Measurements from ENCODE around the gene CYB5B.

Gene CYB5B

DNA sequence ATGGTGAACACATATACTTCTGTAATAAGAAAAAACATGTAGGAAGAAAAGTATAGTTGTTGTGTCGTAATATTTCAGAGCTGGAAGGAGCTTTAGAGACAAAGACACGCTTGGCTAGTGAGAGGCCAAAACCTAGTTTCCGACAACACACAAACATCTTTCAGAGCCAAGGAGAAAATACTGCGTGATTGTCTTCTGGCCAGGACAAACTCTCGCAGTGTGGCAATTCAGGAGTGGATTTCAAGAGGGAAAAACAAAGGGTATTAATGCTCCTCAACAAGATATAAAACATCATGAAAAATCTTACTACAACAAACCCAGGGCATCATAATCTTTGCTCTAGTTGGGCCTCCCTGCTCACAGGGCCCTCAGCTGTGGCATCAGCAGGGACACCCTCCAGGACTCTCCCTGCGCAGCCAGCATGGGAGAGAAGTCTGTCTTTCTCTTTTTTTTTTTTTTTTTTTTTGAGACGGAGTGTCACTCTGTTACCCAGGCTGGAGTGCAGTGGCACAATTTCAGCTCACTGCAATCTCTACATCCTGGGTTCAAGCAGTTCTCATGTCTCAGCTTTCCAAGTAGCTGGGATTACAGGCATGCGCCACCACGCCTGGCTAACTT is 66.4 kb downstream of the CYB5B start:
- no peak for DNase-seq

DNA sequence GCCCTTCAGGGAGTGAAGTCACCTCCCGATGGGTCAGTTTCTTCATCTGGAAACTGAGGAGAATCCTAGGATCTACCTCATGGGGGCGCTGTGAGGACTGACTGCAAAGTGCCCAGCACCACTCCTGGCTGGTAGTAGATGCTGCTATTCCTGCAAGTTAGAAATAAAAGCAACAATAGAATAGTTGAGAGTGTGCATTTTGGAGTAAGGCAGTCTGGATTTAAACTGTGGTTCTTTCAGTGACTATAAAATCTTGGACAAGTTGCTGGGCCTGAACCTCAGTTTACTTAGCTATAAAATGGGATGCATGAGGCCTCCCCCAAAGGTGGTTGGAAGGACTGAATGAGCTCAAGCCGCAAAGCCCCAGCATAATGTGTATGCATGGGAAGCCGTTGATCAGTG is 70.6 kb downstream of the CYB5B start:
- no peak for DNase-seq

DNA sequence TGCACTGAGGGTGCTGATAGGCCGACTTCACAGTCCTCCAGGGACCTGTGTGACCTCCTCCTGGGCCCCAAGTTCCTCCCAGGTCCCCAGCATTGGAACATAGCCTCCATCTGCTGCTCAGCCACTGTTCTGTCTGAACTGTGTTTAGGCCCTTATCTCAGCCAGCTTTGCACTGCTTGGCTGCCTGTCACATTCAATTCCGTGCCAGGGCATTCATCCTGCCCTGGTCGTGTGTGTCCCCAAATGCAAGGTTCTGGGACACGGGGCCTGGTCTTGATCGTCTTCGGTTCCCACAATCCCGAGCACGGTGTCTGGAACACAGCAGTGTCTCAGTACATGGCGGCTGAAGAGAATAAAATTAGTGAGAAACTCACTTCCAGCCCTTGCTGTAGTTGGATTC is 71.4 kb downstream of the CYB5B start:
- no peak for DNase-seq

DNA sequence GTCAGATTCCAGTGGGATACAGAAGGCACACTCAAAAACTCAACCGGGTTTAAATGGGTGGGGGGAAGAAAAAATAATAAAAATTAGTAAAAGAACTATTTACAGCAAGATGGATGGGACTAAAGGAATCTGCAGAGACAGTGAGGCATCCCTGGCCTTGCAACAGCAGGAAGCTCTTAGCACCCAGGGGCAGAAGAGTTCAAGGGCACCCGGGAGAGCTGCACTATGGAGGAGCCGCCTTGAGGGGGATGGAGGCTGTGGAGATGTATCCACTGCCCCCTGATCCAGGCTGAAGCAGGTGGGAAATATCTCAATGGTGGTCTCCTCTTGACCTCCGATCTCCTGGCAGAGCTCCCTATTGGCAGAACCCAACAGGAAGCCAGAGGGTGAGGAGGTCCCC is 72.0 kb downstream of the CYB5B start:
- DNase-seq: no peak

DNA sequence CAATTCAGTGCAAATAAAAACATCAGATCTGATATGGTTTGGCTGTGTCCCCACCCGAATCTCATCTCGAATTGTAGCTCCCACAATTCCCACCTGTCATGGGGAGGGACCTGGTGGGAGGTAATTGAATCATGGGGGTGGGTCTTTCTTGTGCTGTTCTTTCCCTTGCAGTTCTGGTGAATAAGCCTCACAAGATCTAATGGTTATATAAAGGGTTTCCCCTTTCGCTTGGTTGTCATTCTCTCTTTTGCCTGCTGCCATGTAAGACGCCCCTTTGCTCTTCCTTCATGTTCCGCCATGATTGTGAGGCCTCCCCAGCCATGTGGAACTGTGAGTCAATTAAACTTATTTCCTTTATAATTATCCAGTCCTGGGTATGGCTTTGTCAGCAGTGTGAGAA is 72.5 kb downstream of the CYB5B start:
- DNase-seq: no peak

DNA sequence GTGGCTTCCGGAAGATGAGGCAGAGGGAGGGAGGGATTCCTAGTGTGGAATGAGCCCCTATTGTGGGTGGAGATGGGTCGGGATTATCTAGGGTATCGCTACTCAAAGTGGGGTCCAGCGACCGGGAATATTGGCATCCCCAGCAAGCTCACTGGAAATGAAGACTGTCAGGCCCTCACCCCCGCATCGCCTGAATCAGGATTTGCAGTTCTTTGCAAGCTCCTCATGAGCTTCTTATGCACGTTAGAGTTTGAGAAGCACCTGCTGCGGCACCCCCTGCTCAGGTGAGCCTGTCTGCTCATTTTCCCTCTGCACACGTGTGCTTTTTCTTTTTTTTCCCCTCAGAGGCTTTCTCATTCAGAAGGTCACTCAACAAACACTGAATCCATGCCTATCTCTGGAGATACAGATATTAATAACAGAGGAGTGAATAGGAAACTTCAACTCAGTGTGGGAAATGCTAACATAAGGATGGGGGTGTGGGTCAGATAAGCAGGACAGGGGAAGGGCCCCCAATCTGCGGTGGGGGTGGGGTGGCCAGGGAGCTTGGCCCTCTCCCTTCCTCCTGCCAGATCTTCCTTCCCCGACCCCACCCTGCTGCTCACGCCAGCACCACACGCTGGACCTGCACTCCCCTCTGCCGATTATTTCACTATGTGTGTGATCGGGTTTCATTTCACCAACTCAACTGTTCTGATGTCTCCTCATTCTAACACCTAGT is 73.6 kb downstream of the CYB5B start:
- DNase-seq: no peak

DNA sequence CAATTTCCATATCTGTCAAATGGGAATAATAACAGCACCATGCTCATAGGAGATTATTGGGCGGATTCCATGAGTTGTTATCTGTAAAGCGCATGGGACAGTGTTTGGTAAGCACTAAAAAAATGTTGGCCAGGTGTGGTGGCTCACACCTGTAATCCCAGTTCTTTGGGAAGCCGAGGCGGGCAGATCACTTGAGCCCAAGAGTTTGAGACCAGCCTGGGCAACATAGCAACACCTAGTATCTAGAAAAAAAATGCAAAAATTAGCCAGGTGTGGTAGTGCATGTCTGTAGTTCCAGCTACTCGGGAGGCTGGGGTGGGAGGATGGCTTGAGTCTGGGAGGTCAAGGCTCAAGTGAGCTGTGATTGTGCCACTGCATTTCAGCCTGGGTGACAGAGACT is 74.5 kb downstream of the CYB5B start:
- no peak for DNase-seq

DNA sequence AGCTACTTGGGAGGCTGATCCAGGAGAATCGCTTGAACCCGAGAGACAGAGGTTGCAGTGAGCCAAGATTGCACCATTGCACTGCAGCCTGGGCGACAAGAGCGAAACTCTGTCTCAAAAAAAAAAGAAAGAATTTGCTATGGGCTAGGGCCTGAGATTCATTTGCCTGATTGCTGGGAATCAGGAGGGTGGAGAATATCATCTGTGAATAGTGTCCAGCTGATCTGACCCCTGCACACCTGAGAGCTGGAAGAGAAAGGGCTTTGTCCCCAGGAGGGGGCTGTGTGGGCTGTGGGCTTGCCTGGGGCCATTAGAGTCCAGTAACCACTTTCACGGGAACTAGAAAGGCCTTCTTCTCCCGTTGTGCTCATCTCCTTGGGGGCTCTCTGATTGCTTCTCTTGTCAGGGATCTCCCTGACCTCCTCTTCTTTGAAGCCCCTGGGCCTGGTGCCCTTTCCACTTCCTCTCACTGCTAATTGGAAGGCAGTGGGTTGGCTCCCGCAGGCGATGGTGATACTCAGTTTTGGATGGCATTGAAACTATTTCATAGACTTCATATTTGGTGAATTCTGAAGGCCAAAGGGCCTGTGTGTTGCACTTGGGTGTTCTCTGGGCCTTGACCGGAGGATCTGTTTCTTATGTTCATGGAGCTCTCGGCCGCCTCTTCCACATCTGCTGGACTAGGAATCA is 75.3 kb downstream of the CYB5B start:
- DNase-seq: no peak

DNA sequence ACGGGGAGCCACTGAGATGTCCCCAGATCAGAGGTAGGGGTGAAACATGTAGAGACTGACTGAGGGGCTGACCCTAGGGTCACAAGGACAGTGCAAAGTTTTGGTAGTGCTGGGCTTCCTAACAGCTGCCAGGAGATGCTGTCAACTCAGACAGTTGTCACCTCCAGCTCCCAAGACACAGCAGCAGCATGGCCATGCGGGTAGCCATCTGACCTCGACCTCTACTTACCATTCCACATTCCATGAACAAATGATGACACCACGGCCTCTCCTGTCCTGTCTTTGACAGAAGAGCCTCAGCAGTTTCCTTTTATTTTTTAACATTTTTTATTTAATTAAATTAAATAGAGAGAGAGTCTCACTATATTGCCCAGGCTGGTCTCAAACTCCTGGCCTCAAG is 76.1 kb downstream of the CYB5B start:
- DNase-seq: no peak

DNA sequence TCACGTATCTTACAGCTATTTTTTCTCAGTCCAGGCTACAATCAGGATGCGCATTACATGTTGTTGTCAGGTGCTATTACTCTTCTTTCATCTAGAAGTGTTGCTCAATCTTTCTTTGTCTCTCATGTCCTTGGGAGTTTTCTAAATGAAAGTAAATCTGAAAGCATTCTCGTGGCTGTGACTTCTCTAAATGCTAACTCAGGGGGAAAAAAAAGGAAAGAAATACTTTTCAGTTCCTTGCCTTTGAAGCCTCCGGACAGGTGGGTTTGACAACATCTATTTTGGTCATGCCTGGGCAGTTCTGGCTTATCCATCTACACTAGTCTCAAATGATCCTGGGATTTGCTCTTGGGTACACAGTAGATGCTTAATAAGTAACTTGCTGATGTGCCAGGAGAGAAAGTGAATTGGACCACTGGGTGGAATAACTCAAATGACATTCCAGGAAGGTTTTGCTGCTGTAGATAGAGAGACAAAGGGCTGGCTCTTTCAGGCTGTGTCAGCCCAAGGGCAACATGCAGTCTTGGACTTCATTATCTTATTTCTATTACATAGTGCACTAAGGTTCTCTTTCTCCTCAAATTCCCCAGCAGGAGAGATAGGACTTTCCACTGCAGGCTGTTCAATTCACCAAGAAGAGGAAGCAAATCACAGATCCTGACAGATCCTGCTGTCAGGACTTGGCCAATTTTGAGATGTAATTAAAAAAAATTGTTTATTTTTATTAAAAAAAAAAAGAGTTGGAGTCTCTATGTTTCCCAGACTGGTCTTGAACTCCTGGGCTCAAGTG is 77.7 kb downstream of the CYB5B start:
- DNase-seq: no peak

DNA sequence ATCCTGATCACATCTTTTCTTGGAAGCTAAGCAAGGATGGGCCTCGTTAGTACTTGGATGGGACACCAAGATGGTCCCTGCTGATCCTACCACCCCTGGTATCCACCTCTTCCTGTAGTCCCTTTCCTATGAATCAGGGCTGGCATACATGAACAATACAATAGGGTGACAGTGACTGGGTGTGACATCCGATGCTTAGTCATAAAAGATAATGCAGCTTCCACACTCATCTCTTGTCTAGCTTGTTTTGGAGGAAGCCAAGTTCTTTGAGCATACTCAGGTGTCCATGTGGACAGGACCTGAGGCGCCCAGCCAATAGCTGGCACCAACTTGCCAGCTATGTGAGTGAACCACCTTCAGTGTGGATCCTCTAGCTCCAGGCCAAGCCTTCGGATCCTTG is 78.8 kb downstream of the CYB5B start:
- DNase-seq: no peak

DNA sequence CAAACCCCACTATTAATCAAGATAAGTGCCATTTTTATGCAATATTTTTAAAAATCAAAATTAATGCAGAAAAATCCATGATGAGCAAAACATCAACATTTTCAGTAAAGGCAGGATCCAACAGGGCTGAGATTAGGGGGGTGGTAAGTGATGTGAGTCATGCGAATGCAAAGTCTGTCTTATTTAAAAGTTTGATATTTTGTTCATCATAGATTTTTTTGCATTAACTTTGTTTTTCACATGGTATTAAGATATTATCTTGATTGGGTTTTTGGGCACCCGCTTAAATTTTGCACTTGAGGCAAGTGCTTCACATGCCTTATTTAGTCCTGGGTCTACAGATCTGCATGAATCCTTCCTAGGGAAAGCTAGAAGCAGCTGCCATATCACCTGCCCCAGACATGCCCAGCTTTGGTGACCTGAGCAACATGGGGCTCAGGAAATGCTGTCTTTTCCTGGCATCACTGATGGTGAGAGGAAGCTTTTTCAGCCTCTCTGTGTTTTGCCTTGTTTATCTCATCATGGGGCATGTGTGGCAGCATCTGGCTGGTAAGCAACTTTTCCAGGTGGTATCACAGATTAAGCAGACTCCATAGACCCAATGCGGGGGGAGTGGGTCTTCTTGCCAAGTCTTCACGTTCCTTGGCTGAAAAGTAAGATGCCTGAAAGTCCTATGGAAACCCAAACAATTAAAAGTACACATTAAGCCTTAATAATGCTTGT is 83.8 kb downstream of the CYB5B start:
- DNase-seq: no peak

DNA sequence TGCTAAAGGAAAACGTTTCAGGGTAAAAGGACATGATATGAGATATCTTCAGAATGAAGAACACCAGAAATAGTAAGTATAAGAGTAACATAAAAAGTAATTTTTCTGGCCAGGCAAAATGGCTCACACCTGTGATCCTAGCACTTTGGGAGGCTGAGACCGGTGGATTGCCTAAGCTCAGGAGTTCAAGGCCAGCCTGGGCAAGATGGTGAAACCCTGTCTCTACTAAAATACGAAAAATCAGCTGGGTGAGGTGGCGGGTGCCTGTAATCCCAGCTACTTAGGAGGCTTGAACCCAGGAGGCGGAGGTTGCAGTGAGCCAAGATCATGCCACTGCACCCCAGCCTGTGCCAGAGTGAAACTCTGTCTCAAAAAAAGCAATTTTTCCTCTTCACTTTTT is 84.7 kb downstream of the CYB5B start:
- no peak for DNase-seq

DNA sequence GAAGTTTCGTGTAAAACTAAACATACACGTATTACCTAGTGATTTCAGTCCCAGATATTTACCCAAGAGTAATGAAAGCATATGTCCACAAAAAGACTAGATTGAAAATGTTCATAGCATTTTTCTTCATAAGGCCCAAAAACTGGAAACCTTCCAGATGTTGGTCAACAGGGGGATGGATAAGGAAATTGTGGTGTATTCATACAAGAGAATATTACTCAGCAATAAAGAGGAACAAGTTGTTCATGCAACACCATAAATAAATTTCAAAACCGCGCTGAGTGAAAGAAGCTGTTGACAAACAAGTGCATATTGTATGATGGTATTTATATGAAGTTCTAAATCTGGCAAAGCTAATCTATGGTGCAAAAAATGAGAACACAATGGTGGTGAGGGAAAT is 87.2 kb downstream of the CYB5B start:
- DNase-seq: no peak

DNA sequence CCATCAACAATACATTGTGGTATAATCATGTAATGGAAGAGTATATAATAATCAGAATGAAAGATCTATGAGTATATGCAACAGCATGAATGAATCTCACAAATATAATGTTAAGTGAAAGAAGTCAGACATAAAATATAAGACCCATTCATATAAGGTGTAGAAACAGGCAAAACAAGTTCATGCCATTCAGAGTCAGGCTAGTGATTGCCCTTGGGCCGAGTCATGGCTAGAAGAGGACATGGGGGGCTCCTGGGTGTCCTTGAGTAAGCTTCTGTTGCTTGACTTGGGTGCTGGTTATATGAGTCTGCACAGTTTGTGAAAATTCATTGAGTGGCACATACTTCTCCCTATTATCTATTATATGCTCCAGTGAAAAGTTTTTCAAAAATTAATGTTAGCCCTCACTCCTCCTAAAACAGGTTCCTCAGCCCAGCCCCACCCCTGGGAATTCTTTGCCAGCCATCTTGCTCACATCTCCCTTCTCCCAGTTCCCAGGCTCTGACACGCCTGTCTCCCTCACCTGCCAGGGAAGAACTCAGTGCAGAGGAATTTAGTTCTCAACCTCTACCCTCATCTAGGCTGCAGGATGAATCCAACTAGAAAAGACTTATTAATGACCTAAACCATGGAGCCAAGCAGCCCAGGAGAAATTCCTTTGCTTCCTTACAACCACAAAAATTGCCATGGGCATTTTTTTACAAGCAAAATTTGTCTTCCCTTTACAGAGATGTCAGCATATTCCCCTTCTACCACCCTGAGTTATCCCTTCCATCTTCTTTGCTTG is 89.0 kb downstream of the CYB5B start:
- peak; percentile 84 for DNase-seq

DNA sequence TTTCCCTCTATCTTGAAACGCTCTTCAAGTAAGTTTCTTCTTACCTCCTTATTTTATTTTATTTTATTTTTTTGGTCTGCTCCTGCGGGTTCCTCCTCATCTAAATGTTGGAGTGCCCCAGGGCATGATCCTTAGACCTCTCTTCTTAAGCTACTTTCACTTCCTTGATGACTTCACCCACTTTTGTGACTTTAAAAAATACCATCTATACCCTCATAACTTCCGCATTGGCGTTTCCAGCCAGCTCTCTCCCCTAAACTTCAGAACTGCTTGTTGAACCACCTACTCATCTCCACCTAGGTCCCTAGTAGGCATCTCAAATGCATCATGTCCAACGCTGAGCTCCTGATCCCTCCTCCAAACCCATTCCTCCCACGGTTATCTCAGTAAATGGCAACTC is 89.9 kb downstream of the CYB5B start:
- no peak for DNase-seq
